ENCODE data around the gene PRR19. TPM values are rescaled to one million over a fixed set of nuclear protein-coding genes. Genes with fewer than 3 reads are reported as not detected.
"Not testable (repeated sequence)": the region's sequence is repeated elsewhere in the genome, so short reads cannot be mapped to it uniquely, and the experiment has no call there.

The PRR19 gene
- total RNA-seq, 2 donors from 2014 or later, result 1.4 to 2.7 TPM

GRCh38 chr19:42335971-42336370, 34.0 kb downstream of the PRR19 start:
- peaks cover 13% of the 10 kb centered on the region for H3K36me3 Mint-ChIP-seq (ENCODE audit: low read depth)
- no peaks in the 10 kb centered on the region for H3K9me3 ChIP-seq (ENCODE audit: control insufficient read depth, low read length)
- no peaks in the 10 kb centered on the region for H3K27me3 Mint-ChIP-seq (ENCODE audit: insufficient read depth)
- H3K9ac ChIP-seq (ENCODE audit: extremely low read depth, low read length, poor library complexity, severe bottlenecking), result no peak overlapping the region
- no peak for TF ChIP-seq CTCF (conservative IDR thresholded peaks at IDR 0.05)
- no peaks in the 10 kb centered on the region for H3K4me1 Mint-ChIP-seq
- H3K27ac Mint-ChIP-seq, result no peak overlapping the region
- no peaks in the 10 kb centered on the region for H3K27me3 ChIP-seq (ENCODE audit: control insufficient read depth, insufficient read depth, low read length, poor library complexity, severe bottlenecking)
- no peaks in the 10 kb centered on the region for H3K4me1 ChIP-seq (ENCODE audit: control insufficient read depth, insufficient read depth, low read length)
- no peak for DNase-seq
- peaks cover 9% of the 10 kb centered on the region for H3K36me3 ChIP-seq (ENCODE audit: control insufficient read depth, insufficient read depth, low read length)
- no peaks in the 10 kb centered on the region for H3K9me3 Mint-ChIP-seq
- 95 to 96% methylated on average over 14 to 19 of the region's 19 CpGs for WGBS, 2 experiments (ENCODE audit: insufficient coverage in 1 of 2, insufficient read length in 1 of 2)
- no peak overlapping the region for H3K4me3 ChIP-seq (ENCODE audit: low read length)
- no peak overlapping the region for H3K4me3 Mint-ChIP-seq
- no peak overlapping the region for H3K27ac ChIP-seq (ENCODE audit: low read depth, low read length)

- WGBS, 2 experiments (ENCODE audit: insufficient coverage in 1 of 2, insufficient read length in 1 of 2), result 89 to 94% methylated on average over 3 to 7 of the region's 7 CpGs
- H3K4me1 Mint-ChIP-seq, result not testable (repeated sequence)
Measured at GRCh38 chr19:42339126-42339860, 37.4 kb downstream of the PRR19 start.

GRCh38 chr19:42339922-42340321, 38.0 kb downstream of the PRR19 start:
- H3K9me3 Mint-ChIP-seq; H3K27ac Mint-ChIP-seq; H3K4me1 ChIP-seq (ENCODE audit: control insufficient read depth, insufficient read depth, low read length); H3K27me3 Mint-ChIP-seq (ENCODE audit: insufficient read depth); H3K4me3 Mint-ChIP-seq; H3K4me1 Mint-ChIP-seq; H3K4me3 ChIP-seq (ENCODE audit: low read length); H3K9ac ChIP-seq (ENCODE audit: extremely low read depth, low read length, poor library complexity, severe bottlenecking); H3K27me3 ChIP-seq (ENCODE audit: control insufficient read depth, insufficient read depth, low read length, poor library complexity, severe bottlenecking); H3K9me3 ChIP-seq (ENCODE audit: control insufficient read depth, low read length); H3K27ac ChIP-seq (ENCODE audit: low read depth, low read length); DNase-seq: not testable (repeated sequence)
- H3K36me3 ChIP-seq (ENCODE audit: control insufficient read depth, insufficient read depth, low read length), result peaks cover 19% of the 10 kb centered on the region
- WGBS, 2 experiments (ENCODE audit: insufficient coverage in 1 of 2, insufficient read length in 1 of 2), result 75 to 95% methylated on average over 1 to 4 of the region's 4 CpGs
- H3K36me3 Mint-ChIP-seq (ENCODE audit: low read depth), result peaks cover 32% of the 10 kb centered on the region

More at GRCh38 chr19:42339126-42339860, 37.4 kb downstream of the PRR19 start:
- H3K9ac ChIP-seq (ENCODE audit: extremely low read depth, low read length, poor library complexity, severe bottlenecking); H3K4me3 Mint-ChIP-seq; H3K4me1 ChIP-seq (ENCODE audit: control insufficient read depth, insufficient read depth, low read length); H3K27ac Mint-ChIP-seq; H3K27ac ChIP-seq (ENCODE audit: low read depth, low read length); H3K27me3 ChIP-seq (ENCODE audit: control insufficient read depth, insufficient read depth, low read length, poor library complexity, severe bottlenecking); H3K9me3 Mint-ChIP-seq; DNase-seq; H3K27me3 Mint-ChIP-seq (ENCODE audit: insufficient read depth); H3K9me3 ChIP-seq (ENCODE audit: control insufficient read depth, low read length); H3K4me3 ChIP-seq (ENCODE audit: low read length): not testable (repeated sequence)
- peaks cover 15% of the 10 kb centered on the region for H3K36me3 ChIP-seq (ENCODE audit: control insufficient read depth, insufficient read depth, low read length)
- H3K36me3 Mint-ChIP-seq (ENCODE audit: low read depth), result peaks cover 29% of the 10 kb centered on the region

GRCh38 chr19:42343344-42344110, 41.6 kb downstream of the PRR19 start:
- Mint-ChIP-seq H3K4me1 (no peaks in the 10 kb centered on the region), H3K27ac (no peak overlapping the region), H3K36me3 (ENCODE audit: low read depth) (peaks cover 48% of the 10 kb centered on the region), H3K4me3 (no peak overlapping the region), H3K27me3 (ENCODE audit: insufficient read depth) (no peaks in the 10 kb centered on the region), H3K9me3 (no peaks in the 10 kb centered on the region)
- no peak overlapping the region for H3K4me3 ChIP-seq (ENCODE audit: low read length)
- no peak overlapping the region for H3K9ac ChIP-seq (ENCODE audit: extremely low read depth, low read length, poor library complexity, severe bottlenecking)
- 89 to 90% methylated on average over 9 to 17 of the region's 17 CpGs for whole genome bisulfite sequencing, 2 experiments (ENCODE audit: insufficient coverage in 1 of 2, insufficient read length in 1 of 2)
- no peaks in the 10 kb centered on the region for H3K27me3 ChIP-seq (ENCODE audit: control insufficient read depth, insufficient read depth, low read length, poor library complexity, severe bottlenecking)
- H3K27ac ChIP-seq (ENCODE audit: low read depth, low read length), result no peak overlapping the region
- H3K36me3 ChIP-seq (ENCODE audit: control insufficient read depth, insufficient read depth, low read length), result peaks cover 27% of the 10 kb centered on the region
- DNase-seq, result peak; percentile 79
- peak; percentile 75 for TF ChIP-seq CTCF (conservative IDR thresholded peaks at IDR 0.05)
- no peaks in the 10 kb centered on the region for H3K9me3 ChIP-seq (ENCODE audit: control insufficient read depth, low read length)
- no peaks in the 10 kb centered on the region for H3K4me1 ChIP-seq (ENCODE audit: control insufficient read depth, insufficient read depth, low read length)

Measured in endodermal cell (in vitro differentiated cells).